CD4-positive, alpha-beta T cell treated with Interleukin-1 beta for 1 hour (primary cell): ENCODE data around the gene MAL.
"Not testable (repeated sequence)": the region's sequence is repeated elsewhere in the genome, so short reads cannot be mapped to it uniquely, and the experiment has no call there.

Experiments used
- DNase-seq, 2 donors: peaks; one replicate each; pipeline ENCODE4 v3.0.0-alpha.2; 2020 to 2022

Gene MAL

DNA sequence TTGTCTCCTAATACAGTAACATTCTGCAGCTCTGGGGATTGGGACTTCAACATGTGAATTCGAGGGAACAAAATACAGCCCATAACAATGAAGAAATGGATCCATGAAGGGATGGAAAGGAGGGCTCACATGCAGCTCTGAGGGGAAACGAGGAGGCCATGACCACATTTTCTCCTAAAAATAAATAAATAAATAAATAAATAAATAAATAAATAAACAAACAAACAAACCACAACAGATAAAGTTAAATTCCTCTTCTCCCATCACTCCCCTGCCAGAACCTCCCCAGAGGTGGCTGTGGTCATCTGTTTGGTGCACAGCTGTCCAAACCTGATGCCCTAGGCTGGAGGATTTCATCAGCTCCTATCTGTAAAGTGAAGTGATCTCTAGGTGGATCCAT, 42.7 kb downstream of the MAL start:
- DNase-seq = no peak

DNA sequence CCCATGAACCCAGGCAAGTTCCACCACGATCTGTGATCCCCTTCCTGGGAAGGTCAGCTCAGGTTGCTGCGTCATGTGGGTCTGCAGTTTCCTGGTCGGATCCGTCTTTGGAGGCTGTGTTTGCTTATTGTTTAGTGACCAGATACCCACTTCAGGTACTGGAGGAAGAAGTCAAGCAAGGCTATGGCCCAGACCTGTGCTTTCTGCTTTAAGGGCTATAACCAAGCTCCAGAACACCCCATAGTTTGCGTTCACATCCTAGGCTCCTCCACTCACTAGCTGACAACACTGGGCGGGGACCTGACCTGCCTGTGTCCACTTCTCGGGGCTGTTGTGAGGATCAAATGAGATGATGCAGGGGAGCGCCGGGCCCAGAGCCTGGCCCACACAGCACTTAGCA, 44.0 kb downstream of the MAL start:
- DNase-seq = no peak

DNA sequence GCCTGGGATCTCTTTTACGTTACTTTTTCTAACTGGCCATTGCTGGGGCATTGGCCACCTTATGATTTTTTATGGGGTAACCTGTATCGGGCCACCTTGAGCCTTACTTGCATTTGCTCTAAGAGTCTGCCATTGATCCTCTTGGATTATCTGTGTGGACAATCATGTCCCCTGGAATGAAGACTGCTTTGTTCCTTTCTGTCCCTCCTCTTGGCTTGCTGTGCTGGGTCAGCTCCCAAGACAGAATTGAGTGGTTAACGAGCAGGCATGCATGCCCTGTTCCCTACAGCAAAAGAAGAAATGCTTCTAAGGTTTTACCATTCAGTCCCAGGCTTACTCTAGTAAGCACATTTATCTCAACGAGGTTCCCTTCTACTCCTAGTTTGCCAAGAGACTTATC, 46.3 kb downstream of the MAL start:
- no peak for DNase-seq

DNA sequence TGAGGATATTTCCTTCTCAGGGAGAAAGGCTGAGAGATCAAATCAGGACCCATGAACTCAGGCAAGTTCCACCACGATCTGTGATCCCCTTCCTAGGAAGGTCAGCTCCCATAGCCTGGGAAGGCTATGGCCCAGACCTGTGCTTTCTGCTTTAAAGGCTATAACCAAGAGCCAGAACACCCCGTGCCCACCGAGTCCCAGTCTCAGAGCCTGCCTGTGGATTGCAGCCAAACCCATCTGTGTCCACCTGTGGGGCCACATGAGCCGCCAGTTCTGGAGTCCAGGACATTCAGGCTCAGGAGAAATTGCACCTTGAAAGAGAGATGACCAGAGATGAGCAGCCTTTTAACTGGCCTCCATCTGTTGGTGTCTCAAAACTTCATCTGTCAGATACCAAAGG, 46.9 kb downstream of the MAL start:
- no peak for DNase-seq

DNA sequence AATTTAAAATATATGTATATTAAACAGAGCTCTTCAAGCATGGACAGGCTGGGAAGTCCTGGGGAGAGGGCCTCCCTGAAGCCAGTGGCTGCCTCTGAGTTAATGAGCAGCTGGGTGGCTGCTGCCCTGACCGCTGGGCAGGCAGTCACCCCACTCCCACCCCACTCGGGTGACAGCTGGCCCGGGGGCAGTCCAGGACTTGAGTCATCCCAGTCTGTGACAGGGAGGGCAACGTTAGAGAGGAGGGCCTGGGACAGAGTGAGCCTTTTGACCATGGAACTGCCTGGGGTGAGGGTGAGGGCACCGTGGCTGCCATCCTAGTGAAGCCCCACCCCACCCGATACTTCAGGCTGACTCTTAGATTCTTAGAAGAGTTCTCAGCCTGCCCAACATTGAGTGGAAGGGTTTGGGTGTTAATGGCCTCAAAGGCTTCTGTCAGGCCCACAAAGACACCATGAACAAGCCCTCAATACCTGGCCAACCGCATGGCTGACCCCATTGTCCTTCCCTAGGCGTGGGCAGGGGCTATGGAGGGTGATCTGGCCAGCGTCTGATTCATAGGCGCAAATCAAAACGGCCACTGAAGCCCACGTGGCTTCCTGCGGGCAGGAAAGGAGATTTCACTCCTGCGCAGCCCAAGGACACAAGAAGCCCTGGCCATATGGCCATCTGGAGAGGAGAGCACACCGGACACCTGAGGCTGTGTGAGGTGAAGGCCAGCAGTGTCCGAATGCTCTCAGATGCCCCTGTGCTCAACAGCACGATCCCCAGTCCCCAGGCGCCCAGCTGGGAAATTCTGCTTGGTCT, 48.6 kb downstream of the MAL start:
- DNase-seq = no peak

DNA sequence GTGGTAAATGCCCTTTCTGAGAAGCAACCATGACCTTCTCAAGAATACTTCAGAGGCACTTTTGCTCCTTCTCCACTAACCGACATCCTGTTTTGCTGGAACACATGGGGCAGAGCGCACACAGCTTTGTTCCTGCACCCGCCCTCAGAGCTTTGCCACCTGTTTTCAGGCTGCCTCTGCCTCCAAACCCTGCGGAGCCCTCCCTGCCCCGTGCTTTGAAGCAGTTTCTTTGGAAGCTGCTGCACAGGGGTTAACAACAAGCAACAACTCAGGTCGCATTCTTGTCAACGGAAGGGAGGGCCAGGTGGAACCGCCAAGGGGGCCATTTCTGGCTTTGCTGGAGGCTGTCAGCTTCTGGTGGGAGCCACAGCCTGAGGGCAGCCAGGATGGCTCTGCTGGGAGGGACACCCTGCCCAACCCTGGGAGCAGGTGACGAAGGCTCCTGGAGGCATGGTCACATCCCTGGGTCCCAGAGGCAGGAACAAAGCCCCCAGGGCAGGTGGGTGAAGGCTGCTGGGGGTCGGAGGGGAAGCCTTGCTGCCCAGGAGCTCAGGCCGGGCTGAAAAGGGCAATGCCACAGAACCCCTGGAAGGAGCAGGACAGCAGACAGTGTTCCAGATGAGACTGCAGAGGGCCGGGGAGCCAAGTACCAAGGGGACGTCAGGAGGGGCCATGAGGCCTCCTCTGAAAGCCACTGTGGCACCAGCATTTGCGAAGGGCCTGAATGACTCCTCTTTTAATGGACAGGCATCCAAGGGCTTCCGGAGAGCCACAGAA, 49.3 kb downstream of the MAL start:
- peak; percentile 63 to 74 for DNase-seq

DNA sequence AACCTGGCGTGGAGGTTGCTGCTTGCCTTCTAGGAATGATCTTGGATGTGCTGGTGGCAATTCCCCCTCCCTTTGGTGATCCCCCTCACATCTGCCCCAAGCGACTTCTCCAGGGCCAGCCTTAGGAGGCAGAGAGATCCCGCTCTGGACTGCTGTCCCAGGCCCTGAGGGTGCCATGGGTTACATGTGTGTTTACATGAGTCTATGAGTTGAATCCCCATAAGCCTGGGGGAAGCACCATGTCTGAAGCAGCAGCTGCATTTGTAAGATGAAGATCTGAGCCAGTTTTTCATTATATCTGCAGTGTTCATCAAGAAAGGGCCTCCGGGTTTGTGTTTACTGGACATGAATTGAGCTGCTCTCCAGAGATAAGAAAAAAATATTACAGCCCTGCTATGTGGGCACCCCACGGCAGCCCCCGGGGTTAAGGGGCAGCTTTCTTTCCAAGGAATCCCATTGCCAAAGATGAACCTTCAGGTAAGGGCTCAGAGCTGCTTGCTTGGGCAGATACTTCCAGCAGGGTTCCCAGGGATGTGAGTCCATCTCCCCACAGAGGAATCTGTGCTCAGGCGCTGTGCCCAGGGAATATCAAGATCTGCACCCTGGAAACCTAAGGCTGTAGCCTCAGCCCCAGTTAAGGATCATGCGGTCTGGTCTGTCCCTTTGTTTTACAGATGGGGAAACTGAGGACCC, 50.1 kb downstream of the MAL start:
- no peak for DNase-seq

DNA sequence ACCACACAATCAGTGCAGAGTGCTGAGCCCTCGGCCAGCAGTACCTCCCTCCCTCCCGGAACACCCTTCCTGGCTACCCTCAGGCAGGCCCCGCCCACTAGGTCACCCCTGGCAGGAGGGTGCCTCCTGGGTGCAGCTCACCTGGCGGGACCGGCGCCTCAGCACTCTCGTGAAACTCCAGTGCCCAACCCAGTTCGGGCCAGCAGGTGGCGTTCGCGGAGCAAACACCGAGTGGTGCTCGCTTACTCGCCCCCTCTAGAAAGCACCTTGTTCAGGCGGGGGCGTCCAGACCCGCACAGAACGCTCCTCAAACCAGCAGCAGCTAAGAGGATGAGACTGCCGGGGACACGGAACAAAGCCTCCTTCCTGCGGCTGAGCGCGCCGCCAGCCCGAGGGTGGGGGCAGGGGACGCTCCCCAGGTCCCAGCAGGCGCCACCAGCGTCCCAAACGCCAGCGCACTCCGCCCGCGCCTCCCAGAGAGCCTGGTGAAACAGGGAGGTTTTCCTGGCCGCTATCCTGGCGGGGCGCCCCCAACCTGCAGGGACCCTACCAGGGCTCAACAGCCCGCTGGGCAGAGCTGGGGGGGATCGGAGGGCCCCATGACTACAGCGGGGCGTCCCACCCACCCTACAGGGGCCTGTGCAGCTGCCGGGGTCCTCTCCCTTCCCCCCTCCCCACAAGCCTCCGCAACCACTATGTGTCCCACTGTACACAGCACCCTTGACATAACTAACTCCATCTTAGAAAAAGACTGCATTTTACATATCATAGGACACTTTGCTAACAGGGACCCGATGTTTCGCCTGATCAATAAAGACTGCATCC, 51.4 kb downstream of the MAL start:
- peak; percentile 87 to 90 for DNase-seq

DNA sequence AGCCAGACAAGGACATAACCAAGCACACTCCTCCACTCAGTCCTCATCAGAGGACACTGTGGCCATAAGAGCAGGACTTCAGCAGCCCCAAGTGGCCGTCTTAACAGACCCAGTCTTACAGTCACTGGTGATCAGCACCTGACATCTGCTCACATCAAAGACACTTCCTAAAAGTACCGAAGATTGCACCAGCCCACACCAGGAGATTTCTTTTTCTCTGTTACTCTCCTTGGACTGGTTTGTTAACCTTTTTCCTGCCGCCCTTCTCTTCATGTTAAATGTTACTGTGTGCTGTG, 52.0 kb downstream of the MAL start:
- no peak for DNase-seq

DNA sequence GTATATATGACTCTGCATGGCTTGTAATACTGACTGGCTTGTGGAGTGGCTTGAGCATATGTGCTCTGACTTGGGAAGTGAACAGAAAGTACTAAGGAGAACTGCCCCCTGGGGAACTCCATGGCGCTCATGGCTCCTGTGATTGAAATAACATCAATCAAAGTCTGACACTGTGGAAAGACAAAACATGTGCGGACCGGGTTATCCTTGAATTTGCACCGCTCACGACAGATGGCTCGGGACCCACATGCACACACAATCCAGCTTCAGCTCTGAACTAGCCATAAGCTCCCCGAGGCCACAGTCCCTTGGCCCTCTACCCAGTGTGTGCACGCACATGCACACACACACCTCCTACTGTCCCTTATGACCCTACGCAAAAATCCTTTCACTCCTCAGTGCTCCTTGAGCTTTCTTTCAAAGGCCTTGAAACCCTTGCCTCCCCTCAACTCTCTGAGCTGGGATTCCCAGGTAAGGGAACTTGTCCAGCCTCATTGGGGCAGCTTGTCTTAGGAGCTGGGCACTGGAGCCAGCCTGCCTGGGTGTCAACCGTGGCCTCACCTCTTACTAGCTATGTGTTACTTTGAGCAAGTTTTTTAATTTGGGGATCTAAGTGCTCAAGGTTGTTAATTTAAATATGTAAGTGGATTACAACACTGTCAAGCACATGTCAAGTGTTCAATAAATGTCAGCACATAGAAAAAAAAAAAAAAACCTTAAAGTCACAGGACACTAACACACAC, 52.5 kb downstream of the MAL start:
- no peak for DNase-seq

DNA sequence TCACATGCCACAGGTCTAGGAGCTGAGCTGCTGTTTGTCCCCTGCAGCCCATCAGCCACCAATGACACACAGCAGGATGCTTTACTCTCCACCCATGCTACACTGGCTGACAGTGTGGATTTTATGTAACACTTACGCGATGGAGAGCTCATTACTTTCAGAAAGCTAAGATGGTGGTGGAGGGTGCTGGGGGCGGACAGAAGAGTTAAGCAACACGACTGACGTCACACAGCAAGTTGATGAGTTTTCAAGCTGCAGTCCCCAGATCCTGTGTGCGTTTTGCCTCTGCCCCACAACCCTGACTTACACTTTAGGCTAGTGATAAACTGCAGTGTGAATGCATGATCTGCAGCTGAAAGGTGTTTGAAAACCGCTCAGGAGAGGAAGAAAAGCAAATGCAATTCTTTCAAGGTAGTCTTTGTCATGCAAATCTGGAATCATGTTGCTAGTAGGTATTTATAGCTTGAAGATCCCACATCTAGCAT, 53.7 kb downstream of the MAL start:
- no peak for DNase-seq

DNA sequence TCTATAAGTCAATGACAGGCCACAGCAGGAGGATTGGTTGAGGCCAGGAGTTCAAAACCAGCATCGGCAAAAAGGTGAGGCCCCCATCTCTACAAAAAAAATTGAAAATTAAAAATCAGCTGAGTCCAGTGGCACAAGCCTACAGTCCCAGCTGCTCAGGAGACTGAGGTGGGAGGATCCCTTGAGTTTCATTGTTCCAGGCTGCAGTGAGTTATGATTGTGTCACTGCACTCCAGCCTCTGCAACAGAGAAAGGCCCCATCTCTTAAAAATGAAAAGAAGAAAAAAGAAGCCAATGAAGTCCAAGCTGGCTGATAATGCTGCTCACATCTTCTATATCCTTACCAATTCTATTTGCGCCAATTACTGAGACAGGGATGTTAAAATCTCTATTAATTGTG, 57.0 kb downstream of the MAL start:
- DNase-seq = no peak

DNA sequence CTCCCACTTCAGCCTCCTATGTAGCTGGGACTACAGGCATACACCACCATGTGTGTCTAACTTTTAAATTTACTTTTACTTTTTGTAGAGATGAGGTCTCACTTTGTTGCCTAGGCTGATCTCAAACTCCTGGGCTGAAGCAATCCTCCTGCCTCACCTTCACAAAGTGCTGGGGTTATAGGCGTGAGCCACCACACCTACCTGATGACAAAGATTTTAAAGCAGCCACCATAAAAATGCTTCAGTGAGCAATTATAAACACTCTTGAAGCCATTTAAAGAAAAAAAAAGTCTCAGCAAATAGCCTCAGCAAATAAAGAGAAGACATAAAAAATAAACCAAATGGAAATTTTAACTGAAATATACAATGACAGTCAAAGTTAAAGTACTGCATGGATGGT, 60.5 kb downstream of the MAL start:
- DNase-seq = no peak

DNA sequence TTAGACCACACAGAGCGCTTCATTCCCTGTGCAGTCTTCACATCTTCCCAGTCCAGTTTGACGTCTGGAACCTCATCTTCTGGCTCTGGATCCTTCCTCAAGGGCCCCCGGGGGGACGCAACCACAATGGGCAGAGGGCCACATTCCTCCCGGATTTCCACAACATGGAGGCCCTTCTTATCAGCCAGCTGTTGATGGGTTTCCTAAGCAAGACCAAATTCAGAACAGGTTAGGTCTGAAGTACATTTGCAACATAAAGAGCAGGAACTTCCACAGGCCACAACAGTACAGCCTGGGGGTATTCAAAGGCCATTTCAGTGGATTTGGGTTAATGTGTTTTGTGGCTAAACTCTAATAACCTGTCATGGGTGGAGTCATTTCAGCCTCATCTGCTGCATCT, 61.9 kb downstream of the MAL start:
- DNase-seq = no peak

DNA sequence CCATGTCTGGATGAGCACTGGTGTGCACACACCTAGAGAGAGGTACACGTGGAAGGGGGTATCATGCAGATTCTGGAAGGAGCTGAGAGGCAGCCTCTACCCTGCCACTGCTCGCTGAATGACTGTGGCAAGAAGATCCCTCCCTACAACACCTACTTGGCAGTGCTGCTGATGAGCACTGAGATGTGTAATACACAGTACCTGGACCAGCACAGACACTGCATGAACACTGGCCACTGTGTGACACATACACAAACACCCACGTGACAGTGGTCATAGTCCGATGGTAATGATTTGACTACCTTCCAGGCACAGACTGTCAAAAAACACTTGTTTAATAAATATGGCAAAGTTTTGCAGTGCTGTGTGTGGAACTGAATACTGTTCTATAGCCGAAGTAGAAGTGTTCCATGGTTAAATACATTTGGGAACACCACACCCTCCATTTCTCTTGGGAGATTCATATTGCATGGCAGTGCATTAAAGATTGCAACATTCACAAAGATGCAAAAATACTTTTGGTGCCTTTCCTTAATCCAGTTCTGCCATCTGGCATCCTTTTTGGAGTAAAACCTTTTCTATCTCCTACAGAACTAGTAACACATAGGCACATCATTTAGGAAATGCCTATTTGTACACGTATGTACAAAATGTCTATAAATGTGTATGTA, 66.5 kb downstream of the MAL start:
- DNase-seq = no peak

DNA sequence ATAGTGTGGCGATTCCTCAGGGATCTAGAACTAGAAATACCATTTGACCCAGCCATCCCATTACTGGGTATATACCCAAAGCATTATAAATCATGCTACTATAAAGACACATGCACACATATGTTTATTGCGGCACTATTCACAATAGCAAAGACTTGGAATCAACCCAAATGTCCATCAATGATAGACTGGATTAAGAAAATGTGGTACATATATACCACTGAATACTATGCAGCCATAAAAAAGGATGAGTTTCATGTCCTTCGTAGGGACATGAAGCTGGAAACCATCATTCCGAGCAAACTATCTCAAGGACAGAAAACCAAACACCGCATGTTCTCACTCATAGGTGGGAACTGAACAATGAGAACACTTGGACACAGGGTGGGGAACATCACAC, 72.8 kb downstream of the MAL start:
- DNase-seq = not testable (repeated sequence)

DNA sequence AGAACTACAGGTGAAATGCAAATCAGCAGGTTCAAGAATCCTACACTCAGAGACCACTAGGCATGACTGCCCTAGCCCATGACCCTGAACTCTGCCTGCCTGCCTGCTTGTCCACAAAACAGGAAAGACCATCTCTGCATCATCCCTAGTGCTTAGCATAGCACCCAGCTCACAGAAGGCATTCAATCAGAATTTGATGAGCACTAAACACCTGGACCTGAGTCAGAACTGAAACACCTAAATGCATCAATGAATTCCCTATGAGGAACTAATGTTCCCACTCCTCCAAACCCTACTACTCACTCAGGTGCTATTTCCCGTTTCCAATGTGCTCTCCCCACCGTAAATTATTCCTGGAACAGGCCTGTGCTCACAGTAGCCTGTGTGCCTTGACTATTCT, 74.4 kb downstream of the MAL start:
- no peak for DNase-seq
